Thoracic aorta (tissue), 2 donors: ENCODE measurements around the gene WNT2. TPM values are rescaled to one million over a fixed set of nuclear protein-coding genes. Genes with fewer than 3 reads are reported as not detected.

Source experiments
- ATAC-seq: fragments of 150-250 bp; one replicate; pipeline ENCODE4 v1.8.0; 2017; ENCODE audit warnings: low read depth; ENCODE audit not compliant: insufficient number of reproducible peaks, low FRiP score
- DNase-seq: peaks from one replicate; pipeline ENCODE4 v3.0.0-alpha.2; 2020; ENCODE audit warnings: low spot score
- H3K27ac ChIP-seq, 2 donors: fragments of 200-600 bp; sonication (generic); 1 replicate in 1 of 2; 2 replicates in 1 of 2; pipeline ENCODE4 v1.5.1; 2016; ENCODE audit warnings: mild to moderate bottlenecking in 2 of 2, moderate library complexity in 2 of 2
- H3K27me3 ChIP-seq: fragments of 200-600 bp; sonication (generic); replicated peaks from 2 replicates; pipeline ENCODE4 v1.6.0; 2016; ENCODE audit warnings: mild to moderate bottlenecking; ENCODE audit not compliant: insufficient read depth
- H3K36me3 ChIP-seq: fragments of 200-600 bp; sonication (generic); one replicate; pipeline ENCODE4 v1.5.1; 2016
- H3K4me1 ChIP-seq, 2 donors: fragments of 200-600 bp; sonication (generic); 1 replicate in 1 of 2; 2 replicates in 1 of 2; pipeline versions ENCODE4 v1.5.1 to v1.6.0; 2016; ENCODE audit warnings: low read depth in 2 of 2, mild to moderate bottlenecking in 1 of 2; ENCODE audit not compliant: control insufficient read depth in 1 of 2
- H3K4me3 ChIP-seq: fragments of 200-600 bp; sonication (generic); 2 replicates; pipeline ENCODE4 v1.5.1; 2016; ENCODE audit warnings: mild to moderate bottlenecking
- H3K9me3 ChIP-seq: fragments of 200-600 bp; sonication (generic); 2 replicates; pipeline ENCODE4 v1.5.1; 2016
- CTCF ChIP-seq: fragments of 200-600 bp; sonication (generic); IDR thresholded peaks from one replicate; pipeline ENCODE4 v1.5.1; 2019; ENCODE audit warnings: antibody characterized with exemption
- total RNA-seq, 2 donors: library from RNA; depleted of rRNA; stranded (reverse); fragments of >200 nt; gene quantifications; one replicate each; pipeline versions ENCODE4 v1.1.0 to v1.2.3, GENCODE V29; 2016

The WNT2 gene
- total RNA-seq, 2 donors from 2014 or later: 17.1 TPM; not detected in 1

DNA sequence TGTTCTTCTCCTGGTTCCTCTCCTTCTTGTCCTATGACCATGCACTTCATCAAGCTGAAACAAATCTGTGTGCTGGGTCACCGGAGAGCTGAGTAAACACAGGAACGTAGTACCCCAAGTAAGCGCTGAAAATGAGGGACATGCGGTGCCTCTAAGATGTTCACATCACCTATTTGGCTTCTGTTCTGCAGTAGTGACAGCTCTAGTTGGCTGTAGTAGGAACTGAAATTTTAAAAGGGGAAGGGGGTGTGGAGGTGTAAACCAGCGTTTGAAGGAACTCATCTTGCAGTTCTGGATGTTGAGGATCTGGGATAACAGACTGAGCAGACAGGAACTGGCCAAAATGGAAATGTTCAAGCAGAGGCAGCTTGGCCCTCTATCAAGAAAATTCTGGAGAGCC lies 85.2 kb downstream of the WNT2 start:
- Histone ChIP-seq H3K27me3 (no peaks in the 10 kb centered on the region), H3K9me3 (peaks cover 2% of the 10 kb centered on the region), H3K27ac (no peak overlapping the region), H3K4me1 (no peaks in the 10 kb centered on the region), H3K36me3 (no peaks in the 10 kb centered on the region), H3K4me3 (no peak overlapping the region)
- DNase-seq: no peak
- ATAC-seq: no peak
- no peak for TF ChIP-seq CTCF

GRCh38 chr7:117231047-117231359 lies 91.9 kb downstream of the WNT2 start:
- Histone ChIP-seq H3K27me3 (no peaks in the 10 kb centered on the region), H3K4me1 (no peaks in the 10 kb centered on the region), H3K36me3 (no peaks in the 10 kb centered on the region), H3K4me3 (no peak overlapping the region), H3K9me3 (peaks cover under 1% of the 10 kb centered on the region), H3K27ac (no peak overlapping the region)
- ATAC-seq (no peak), DNase-seq (no peak)
- no peak for TF ChIP-seq CTCF

- no peak for TF ChIP-seq CTCF
- H3K36me3 ChIP-seq: no peaks in the 10 kb centered on the region
- ATAC-seq: no peak
Observed at GRCh38 chr7:117230276-117231046, 92.4 kb downstream of the WNT2 start.

GRCh38 chr7:117229350-117229749 lies 93.5 kb downstream of the WNT2 start:
- H3K36me3 ChIP-seq: no peaks in the 10 kb centered on the region
- ATAC-seq (no peak), DNase-seq (no peak)
- no peaks in the 10 kb centered on the region for H3K4me1 ChIP-seq
- H3K9me3 ChIP-seq: no peaks in the 10 kb centered on the region
- H3K27me3 ChIP-seq: no peaks in the 10 kb centered on the region
- no peak overlapping the region for H3K27ac ChIP-seq
- no peak overlapping the region for H3K4me3 ChIP-seq
- no peak for TF ChIP-seq CTCF

More at GRCh38 chr7:117230276-117231046, 92.4 kb downstream of the WNT2 start:
- no peak for DNase-seq
- Histone ChIP-seq H3K27ac (no peak overlapping the region), H3K9me3 (no peaks in the 10 kb centered on the region), H3K27me3 (no peaks in the 10 kb centered on the region), H3K4me1 (no peaks in the 10 kb centered on the region), H3K4me3 (no peak overlapping the region)

DNA sequence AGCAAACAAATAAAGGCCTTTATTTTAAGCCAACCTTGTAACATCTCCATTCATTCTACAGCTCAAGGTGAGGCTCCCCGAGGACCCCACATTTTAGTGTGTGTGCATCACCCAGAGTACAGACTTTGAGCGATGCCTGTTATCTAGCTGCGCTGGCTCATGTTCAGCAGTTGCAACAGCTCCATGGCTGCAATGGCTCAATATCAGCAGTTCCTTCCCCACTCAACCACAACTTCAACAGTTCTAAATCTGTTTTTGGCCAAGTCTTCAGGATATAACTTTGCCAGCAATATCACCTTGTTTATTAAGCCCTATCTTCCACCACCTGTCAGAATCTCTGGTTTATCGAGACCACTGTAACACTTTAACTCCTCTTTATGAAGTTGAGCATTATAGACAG lies 95.8 kb downstream of the WNT2 start:
- Histone ChIP-seq H3K27me3 (no peaks in the 10 kb centered on the region), H3K27ac (no peak overlapping the region), H3K36me3 (no peaks in the 10 kb centered on the region), H3K4me3 (no peak overlapping the region), H3K9me3 (no peaks in the 10 kb centered on the region), H3K4me1 (no peaks in the 10 kb centered on the region)
- TF ChIP-seq CTCF: no peak
- no peak for DNase-seq
- no peak for ATAC-seq
